ENCODE measurements around the gene ZC3H12C. TPM values are rescaled to one million over a fixed set of nuclear protein-coding genes. Genes with fewer than 3 reads are reported as not detected.

The ZC3H12C gene
- total RNA-seq, 1 donor from 2014 or later = 7.5 TPM

GRCh38 chr11:110123003-110123402 lies 29.8 kb downstream of the ZC3H12C start:
- no peaks in the 10 kb centered on the region for H3K36me3 Mint-ChIP-seq (ENCODE audit: low read depth)
- intact Hi-C loops (cut with micrococcal nuclease) = no loop called here
- no peaks in the 10 kb centered on the region for H3K4me1 Mint-ChIP-seq
- no peaks in the 10 kb centered on the region for H3K9me3 Mint-ChIP-seq
- no peak for DNase-seq
- no peak overlapping the region for H3K27ac Mint-ChIP-seq
- H3K4me3 Mint-ChIP-seq = no peak overlapping the region
- peaks cover 22% of the 10 kb centered on the region for H3K27me3 Mint-ChIP-seq

DNA sequence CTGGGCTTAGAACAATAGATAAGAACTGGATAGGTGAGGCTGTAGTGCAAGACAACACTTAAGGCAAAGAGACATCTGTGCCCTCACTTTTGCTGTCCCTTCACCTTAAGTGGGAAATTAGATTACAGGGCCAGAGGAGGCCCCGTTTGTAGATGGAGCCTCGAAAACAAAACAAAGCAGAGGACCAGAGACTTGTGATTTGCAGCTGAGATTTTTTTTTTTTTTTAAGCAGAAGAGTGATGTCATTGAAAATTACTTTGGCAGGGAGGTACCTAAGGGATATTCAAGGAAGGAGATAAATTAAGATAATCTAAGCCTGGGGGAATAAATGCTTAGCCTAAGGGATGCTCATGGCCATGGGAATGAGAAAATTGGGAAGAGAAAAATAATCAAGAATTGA lies 31.4 kb downstream of the ZC3H12C start:
- Mint-ChIP-seq H3K36me3 (ENCODE audit: low read depth) (no peaks in the 10 kb centered on the region), H3K4me3 (no peak overlapping the region), H3K4me1 (no peaks in the 10 kb centered on the region), H3K27ac (no peak overlapping the region), H3K27me3 (peaks cover 23% of the 10 kb centered on the region), H3K9me3 (no peaks in the 10 kb centered on the region)
- intact Hi-C loops (cut with micrococcal nuclease) = loop anchor here (1.0 kb wide), 1 partner anchor 24 kb away; no protein-coding TSS in a partner anchor
- no peak for DNase-seq

DNA sequence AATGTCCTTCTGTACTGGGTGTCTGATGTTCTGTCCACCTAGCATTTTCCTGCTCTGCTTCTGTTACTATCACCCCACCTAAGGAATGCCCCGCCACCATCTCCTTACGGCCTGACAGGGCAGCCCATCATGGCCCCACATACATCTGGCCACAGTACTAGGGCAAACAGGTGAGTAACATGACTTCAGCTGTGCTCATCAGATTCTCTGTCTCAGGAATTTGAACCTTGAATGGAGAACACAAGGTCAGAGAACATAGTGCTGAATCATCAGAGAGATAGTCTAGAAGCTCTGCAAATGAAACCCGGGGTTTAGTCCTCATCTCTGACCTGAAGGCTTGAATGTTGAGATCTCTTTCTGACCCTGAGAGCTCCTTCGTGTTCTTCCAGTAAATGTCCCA lies 32.4 kb downstream of the ZC3H12C start:
- H3K4me3 Mint-ChIP-seq = no peak overlapping the region
- H3K4me1 Mint-ChIP-seq = no peaks in the 10 kb centered on the region
- intact Hi-C loops (cut with micrococcal nuclease) = loop anchor here (1.0 kb wide), 1 partner anchor 23 kb away; no protein-coding TSS in a partner anchor
- no peak overlapping the region for H3K27ac Mint-ChIP-seq
- peaks cover 20% of the 10 kb centered on the region for H3K27me3 Mint-ChIP-seq
- H3K36me3 Mint-ChIP-seq (ENCODE audit: low read depth) = no peaks in the 10 kb centered on the region
- no peak for DNase-seq
- H3K9me3 Mint-ChIP-seq = no peaks in the 10 kb centered on the region

DNA sequence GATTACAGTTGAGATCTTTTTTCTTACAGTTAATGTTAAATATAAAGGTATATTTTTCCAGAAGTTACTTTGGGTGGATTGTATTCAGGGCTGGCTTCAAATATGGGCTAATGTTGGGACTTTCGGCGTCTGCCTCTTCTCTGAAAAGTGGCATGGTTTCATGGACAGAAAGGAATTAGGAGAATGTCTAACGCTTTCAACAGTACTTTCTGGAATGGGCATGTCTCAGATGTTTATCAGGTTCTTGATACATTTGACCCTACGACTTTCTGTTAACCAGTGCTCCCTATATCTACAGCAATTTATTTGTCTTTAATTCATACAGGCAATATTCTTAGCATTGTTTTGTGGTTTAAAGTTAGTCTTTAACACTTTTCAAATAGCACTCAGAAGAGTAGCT lies 33.7 kb downstream of the ZC3H12C start:
- Mint-ChIP-seq H3K4me3 (no peak overlapping the region), H3K4me1 (no peaks in the 10 kb centered on the region)
- intact Hi-C loops (cut with micrococcal nuclease) = no loop called here

DNA sequence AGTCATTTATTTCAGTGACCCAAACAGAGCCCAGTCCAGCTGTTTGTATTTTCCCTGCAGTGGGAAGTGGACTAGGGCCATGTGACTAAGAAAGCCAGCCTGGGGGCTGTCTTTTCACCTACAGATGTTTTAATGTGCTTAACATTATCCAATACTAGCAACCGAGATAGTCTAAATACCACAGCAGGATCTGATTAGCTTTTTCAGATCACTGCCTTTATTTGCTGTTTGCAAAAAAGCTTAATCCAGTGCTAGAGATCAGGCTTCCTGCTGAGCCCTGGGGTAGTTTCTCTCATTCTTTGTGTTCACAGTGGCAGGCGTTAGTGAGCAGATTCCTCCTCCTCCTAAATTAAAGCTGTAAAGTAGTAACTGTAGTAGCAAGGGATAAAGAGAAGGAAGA lies 35.0 kb downstream of the ZC3H12C start:
- H3K36me3 Mint-ChIP-seq (ENCODE audit: low read depth) = no peaks in the 10 kb centered on the region
- no peak overlapping the region for H3K27ac Mint-ChIP-seq
- no peak for DNase-seq
- H3K27me3 Mint-ChIP-seq = peaks cover 22% of the 10 kb centered on the region
- H3K4me3 Mint-ChIP-seq = no peak overlapping the region
- H3K9me3 Mint-ChIP-seq = no peaks in the 10 kb centered on the region
- H3K4me1 Mint-ChIP-seq = no peaks in the 10 kb centered on the region
- intact Hi-C loops (cut with micrococcal nuclease) = no loop called here

More for the DNA sequence above, 33.7 kb downstream of the ZC3H12C start:
- H3K27me3 Mint-ChIP-seq = peaks cover 22% of the 10 kb centered on the region
- no peaks in the 10 kb centered on the region for H3K9me3 Mint-ChIP-seq
- H3K27ac Mint-ChIP-seq = no peak overlapping the region
- H3K36me3 Mint-ChIP-seq (ENCODE audit: low read depth) = no peaks in the 10 kb centered on the region
- no peak for DNase-seq

DNA sequence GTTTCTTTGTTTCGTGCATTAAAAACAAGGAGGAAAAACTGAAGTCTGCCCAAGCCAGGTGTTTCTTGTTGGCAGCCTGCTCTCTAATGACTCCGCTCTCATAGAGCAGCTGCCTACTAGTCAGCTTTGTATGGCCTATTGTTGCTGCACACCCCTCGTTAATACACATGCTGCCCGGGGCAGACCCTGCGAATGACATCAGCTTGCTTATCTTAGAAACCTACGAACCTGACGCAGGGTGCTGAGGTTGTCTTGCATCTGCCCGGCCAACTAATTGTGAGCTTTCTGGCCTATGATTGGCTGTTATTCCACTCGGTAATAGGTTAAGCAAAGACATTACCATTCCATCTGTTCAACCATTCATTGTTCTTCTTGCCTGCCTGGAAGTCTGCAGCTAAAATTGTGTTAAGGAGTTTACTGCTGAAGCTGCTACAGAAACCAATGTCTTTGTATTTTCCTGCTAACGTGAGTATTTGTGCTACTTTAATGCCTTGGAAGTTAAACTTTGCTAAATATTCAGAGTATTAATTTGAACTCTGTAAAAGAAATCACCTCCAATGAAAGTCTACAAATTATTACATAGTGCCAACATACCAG lies 37.5 kb downstream of the ZC3H12C start:
- Mint-ChIP-seq H3K4me3 (no peak overlapping the region), H3K4me1 (no peaks in the 10 kb centered on the region), H3K9me3 (no peaks in the 10 kb centered on the region), H3K27me3 (peaks cover 11% of the 10 kb centered on the region), H3K36me3 (ENCODE audit: low read depth) (no peaks in the 10 kb centered on the region), H3K27ac (no peak overlapping the region)
- no peak for DNase-seq
- intact Hi-C loops (cut with micrococcal nuclease) = no loop called here

DNA sequence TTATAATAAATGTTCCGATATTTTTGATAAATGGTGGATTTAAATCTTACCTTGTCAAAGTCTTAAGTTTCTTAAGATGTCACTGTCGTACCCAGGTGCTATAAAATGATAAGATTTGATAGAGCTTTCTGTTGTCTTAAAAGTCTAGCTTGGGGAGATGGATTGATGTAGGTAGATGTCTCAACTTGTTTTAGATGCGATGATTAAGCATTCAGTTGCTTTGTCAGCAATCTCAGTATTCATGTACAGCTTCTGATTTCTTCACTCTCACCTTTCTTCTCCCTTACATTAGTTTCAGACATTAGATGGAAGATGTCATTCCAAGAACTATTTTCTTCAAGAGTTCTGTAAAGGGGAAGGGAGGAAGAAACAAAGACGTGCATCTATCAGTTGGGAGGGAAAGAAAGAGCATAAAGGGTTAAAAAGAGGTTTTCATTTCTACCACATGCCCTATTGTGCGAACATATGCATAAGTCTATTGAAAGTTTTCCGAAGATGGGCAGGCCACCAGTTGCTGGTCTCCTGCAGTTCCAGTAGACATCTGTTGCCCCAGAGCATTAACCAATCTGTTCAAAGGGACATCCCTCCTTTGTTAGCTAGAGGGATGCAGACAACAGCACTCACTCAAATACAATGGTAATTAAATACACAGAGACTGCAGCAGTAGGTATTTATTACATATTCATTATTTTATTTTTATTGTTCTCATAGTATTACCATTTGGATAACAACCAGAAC lies 38.4 kb downstream of the ZC3H12C start:
- Mint-ChIP-seq H3K4me1 (no peaks in the 10 kb centered on the region), H3K27ac (no peak overlapping the region), H3K9me3 (no peaks in the 10 kb centered on the region), H3K36me3 (ENCODE audit: low read depth) (no peaks in the 10 kb centered on the region), H3K4me3 (no peak overlapping the region), H3K27me3 (peaks cover 11% of the 10 kb centered on the region)
- DNase-seq = no peak
- intact Hi-C loops (cut with micrococcal nuclease) = no loop called here

- H3K4me1 Mint-ChIP-seq = no peaks in the 10 kb centered on the region
- no peak overlapping the region for H3K4me3 Mint-ChIP-seq
- DNase-seq = no peak
- intact Hi-C loops (cut with micrococcal nuclease) = no loop called here
- no peaks in the 10 kb centered on the region for H3K9me3 Mint-ChIP-seq
- H3K27ac Mint-ChIP-seq = no peak overlapping the region
- peaks cover 5% of the 10 kb centered on the region for H3K27me3 Mint-ChIP-seq
- H3K36me3 Mint-ChIP-seq (ENCODE audit: low read depth) = no peaks in the 10 kb centered on the region
These were observed 40.0 kb downstream of the ZC3H12C start for GRCh38 chr11:110133160-110133559.

DNA sequence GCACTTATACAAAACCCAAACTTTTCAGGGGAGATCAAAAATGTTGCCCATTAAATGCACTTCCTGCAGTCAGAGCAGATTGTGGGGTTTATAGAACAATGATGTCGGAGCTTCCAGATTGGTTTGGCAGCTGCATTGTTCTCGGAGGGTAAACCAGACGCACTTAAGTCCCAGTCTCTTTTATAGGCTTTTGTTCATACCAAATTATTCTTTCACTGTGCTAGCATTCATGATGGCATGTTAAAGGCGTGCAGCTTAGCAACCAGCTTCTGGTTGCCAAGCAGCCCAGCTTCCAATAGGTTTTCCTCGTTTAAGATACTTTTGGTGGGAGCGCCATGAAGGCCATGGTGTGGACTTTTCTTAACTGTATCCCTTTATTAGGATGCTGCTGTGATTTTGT lies 40.9 kb downstream of the ZC3H12C start:
- DNase-seq = no peak
- H3K4me1 Mint-ChIP-seq = no peaks in the 10 kb centered on the region
- peaks cover 5% of the 10 kb centered on the region for H3K27me3 Mint-ChIP-seq
- intact Hi-C loops (cut with micrococcal nuclease) = no loop called here
- H3K9me3 Mint-ChIP-seq = no peaks in the 10 kb centered on the region
- H3K36me3 Mint-ChIP-seq (ENCODE audit: low read depth) = no peaks in the 10 kb centered on the region
- no peak overlapping the region for H3K27ac Mint-ChIP-seq
- H3K4me3 Mint-ChIP-seq = no peak overlapping the region

- no peaks in the 10 kb centered on the region for H3K9me3 Mint-ChIP-seq
- H3K4me1 Mint-ChIP-seq = no peaks in the 10 kb centered on the region
- H3K27me3 Mint-ChIP-seq = peaks cover 11% of the 10 kb centered on the region
- DNase-seq = no peak
- no peaks in the 10 kb centered on the region for H3K36me3 Mint-ChIP-seq (ENCODE audit: low read depth)
- no peak overlapping the region for H3K4me3 Mint-ChIP-seq
- intact Hi-C loops (cut with micrococcal nuclease) = no loop called here
- H3K27ac Mint-ChIP-seq = no peak overlapping the region
These were observed 48.6 kb downstream of the ZC3H12C start for GRCh38 chr11:110141812-110142211.

DNA sequence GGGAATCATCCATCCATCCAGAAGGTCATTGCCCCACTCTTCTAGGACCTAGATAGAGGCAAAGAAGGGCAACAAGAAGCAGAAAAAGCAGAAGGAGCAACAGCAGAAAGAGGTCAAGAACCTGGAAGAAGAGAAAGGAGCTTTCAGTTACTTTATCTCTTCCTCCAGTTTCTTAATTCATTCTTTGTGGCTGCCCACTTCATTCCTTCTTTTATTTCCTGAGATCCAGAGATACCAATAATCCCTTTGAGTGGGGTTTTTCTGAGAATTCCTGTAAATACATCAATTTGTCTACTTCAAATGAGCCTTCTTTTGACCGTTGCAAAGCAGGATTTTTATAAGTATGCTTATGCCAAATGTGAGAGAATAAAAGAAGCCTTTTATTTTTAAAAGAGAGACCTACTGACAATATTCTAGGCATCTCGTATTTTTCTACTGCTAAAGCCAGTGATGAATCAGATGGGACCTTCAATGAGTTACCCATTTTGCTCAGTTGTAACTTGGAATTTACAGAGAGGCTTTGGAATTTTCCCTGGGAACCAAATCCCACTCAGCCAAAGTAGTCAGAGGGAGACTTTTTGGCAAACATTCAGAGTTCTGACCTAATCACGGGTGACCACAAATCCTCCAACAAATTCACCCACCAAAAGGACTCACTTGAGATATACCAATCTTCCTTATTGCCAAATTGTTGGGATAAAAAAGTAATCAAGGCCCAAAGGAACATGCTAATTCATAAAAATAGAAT lies 54.9 kb downstream of the ZC3H12C start:
- no peak overlapping the region for H3K27ac Mint-ChIP-seq
- no peaks in the 10 kb centered on the region for H3K36me3 Mint-ChIP-seq (ENCODE audit: low read depth)
- DNase-seq = no peak
- no peaks in the 10 kb centered on the region for H3K9me3 Mint-ChIP-seq
- peaks cover 25% of the 10 kb centered on the region for H3K27me3 Mint-ChIP-seq
- no peaks in the 10 kb centered on the region for H3K4me1 Mint-ChIP-seq
- H3K4me3 Mint-ChIP-seq = no peak overlapping the region
- intact Hi-C loops (cut with micrococcal nuclease) = loop anchor here (1.0 kb wide), 1 partner anchor 23 kb away; no protein-coding TSS in a partner anchor

DNA sequence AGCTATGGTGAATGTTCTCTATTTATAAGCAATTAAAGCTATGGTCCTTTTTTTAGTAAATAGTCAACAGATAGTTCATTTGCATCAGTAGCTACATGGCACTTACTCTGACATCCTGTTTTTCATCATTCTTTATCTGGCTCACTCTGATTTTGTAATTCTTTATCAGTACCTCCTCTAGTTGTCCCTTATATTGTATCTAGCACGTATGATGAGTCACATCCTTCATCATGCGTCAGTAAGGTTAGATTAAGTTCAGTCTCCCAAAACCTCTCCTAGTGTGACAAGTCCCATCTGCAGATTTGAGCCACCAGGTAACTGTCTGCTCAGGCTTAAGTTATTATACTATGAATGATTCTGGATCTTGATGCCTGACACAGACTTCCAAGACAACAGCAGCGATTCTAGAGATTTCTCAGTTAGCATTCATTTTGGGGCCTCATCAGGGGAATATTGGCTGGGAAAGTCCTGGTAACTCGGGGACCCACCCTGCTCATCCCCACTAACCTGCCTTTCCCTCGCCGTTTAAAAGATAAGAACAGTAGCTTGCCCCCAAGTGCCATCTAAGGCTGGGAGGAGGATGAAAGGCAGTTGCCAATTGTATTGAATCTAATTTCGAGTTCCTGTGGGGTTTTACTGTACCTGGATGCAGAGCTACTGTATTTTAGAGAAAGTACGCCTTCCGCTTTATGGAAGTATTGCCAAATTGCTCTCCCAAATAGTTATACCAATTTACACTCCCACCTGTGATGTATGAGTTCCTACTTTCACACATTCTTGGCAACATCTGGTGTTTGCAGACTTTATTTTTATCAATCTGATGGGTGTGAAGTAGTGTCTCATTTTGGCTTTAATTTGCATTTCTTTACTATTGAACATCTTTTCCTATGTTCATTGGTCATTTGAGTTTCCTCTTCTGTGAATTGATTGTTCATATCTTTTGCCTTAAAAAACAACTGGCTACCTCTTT lies 55.9 kb downstream of the ZC3H12C start:
- DNase-seq = no peak
- Mint-ChIP-seq H3K27ac (no peak overlapping the region), H3K36me3 (ENCODE audit: low read depth) (no peaks in the 10 kb centered on the region), H3K4me3 (no peak overlapping the region), H3K27me3 (peaks cover 27% of the 10 kb centered on the region), H3K9me3 (no peaks in the 10 kb centered on the region), H3K4me1 (no peaks in the 10 kb centered on the region)
- intact Hi-C loops (cut with micrococcal nuclease) = loop anchor here (1.0 kb wide), 1 partner anchor 24 kb away; no protein-coding TSS in a partner anchor

DNA sequence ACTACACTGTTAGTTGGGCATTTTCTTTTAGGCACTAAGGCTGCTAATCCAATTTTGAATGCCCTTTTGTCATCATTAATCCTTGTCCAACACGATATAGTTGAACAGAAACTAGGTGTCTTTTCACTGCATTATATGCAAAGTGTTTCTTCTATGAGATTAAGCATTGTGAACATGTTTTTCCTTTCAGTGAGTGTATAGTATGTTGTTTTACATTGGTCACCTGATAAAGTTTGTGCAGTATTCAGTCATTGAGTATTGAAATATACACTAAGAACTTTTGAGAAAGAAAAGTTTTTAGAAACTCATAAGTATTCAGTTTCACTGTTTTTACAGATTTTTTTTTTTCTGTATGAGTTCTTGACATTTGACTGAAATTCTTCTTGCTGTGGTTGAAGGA lies 59.0 kb downstream of the ZC3H12C start:
- intact Hi-C loops (cut with micrococcal nuclease) = no loop called here

More for the DNA sequence above, 59.0 kb downstream of the ZC3H12C start:
- Mint-ChIP-seq H3K27me3 (peaks cover 21% of the 10 kb centered on the region), H3K9me3 (no peaks in the 10 kb centered on the region), H3K36me3 (ENCODE audit: low read depth) (no peaks in the 10 kb centered on the region), H3K27ac (no peak overlapping the region), H3K4me3 (no peak overlapping the region), H3K4me1 (no peaks in the 10 kb centered on the region)
- no peak for DNase-seq

Data from activated CD4-positive, alpha-beta T cell treated with anti-CD3 and anti-CD28 coated beads, Interleukin-2, amount 10 ng/mL, durations not matched to agents 24 days and 14 days (primary cell).